Measurements from ENCODE around the gene SLC9A8.

DNA sequence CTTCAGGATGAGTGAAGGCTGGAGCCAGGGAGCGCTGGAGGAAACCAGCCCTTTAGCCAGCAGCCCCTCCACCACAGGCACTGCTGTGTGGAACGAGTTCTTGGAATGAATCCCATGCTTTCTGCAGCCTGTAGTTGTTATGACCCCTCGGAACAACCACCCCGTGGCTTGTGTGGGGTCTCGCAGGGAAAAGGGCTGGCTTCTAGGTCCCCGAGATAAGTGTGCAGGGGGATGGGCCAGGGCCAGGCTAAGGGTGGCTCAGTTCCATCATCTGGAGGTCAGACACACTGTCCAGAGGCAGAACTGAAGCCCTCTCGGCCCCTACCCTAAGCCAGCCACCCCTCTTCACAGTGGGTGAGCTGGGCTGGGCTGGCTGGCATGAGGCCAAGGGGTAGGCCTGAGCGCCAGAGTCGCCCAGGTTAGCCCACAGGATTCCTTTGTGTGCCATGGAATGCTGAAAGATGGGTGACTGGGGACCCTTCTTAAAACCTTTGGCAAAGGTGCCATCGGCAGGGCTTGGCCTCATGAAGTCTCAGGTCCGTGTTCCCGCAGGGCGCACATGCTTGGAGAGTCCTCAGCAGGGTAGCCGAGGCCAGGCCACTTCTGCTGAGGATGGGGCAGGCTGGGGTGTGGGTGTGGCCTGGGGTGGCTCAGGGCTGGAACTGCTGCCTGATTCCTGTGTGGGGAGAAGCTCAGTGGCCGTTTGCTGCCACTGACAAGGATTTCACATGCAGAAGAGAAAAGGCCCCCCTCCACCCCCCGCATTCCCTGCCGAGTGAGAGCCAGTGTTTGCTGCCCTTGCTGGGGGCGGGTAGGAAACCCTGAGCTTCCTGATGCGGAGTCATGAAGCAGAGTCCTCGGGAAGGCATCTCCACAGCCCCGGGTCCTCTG is 78.1 kb downstream of the SLC9A8 start:
- TF ChIP-seq GATA2 (IDR thresholded peaks at IDR 0.05; ENCODE audit: low read depth, low read length) (no peak), GATA3 (IDR thresholded peaks at IDR 0.05; ENCODE audit: low read depth, low read length) (no peak)

Measured in SH-SY5Y (cell line).